Gastrocnemius medialis (tissue), 4 donors: ENCODE results near the gene REXO5. TPM values are rescaled to one million over a fixed set of nuclear protein-coding genes. Genes with fewer than 3 reads are reported as not detected.
A peak's percentile ranks its signal among the peaks of the same experiment; 100 is the strongest.

Source experiments
- ATAC-seq, 2 donors: fragments of 150-250 bp; one replicate each; pipeline ENCODE4 v1.9.1; 2016
- DNase-seq, 2 donors: peaks; one replicate each; pipeline ENCODE4 v3.0.0-alpha.2; 2019
- H3K27ac ChIP-seq, 4 donors: fragments of 200-600 bp; sonication (generic); 1 replicate in 1 of 4; 2 replicates in 3 of 4; pipeline ENCODE4 v1.5.1; 2016 to 2018; ENCODE audit warnings: mild to moderate bottlenecking in 2 of 4, moderate library complexity in 1 of 4
- H3K27me3 ChIP-seq, 3 donors: fragments of 200-600 bp; sonication (generic) in 2 of 3; 1 replicate in 1 of 3; 2 replicates in 2 of 3; pipeline versions ENCODE4 v1.5.1 to v1.6.0; 2016 to 2019; ENCODE audit warnings: mild to moderate bottlenecking in 1 of 3, moderate library complexity in 1 of 3
- H3K36me3 ChIP-seq, 2 donors: fragments of 200-600 bp; sonication (generic) in 1 of 2; one replicate each; pipeline ENCODE4 v1.5.1; 2017 to 2018
- H3K4me1 ChIP-seq, 2 donors: fragments of 200-600 bp; sonication (generic) in 1 of 2; one replicate each; pipeline ENCODE4 v1.5.1; 2016 to 2017; ENCODE audit warnings: mild to moderate bottlenecking in 2 of 2
- H3K4me3 ChIP-seq, 4 donors: fragments of 200-600 bp; sonication (generic) in 3 of 4; 1 replicate in 1 of 4; 2 replicates in 3 of 4; pipeline ENCODE4 v1.5.1; 2016 to 2019; ENCODE audit warnings: mild to moderate bottlenecking in 2 of 4
- H3K9me3 ChIP-seq, 3 donors: fragments of 200-600 bp; sonication (generic) in 2 of 3; 1 replicate in 1 of 3; 2 replicates in 2 of 3; pipeline ENCODE4 v1.5.1; 2016 to 2019
- CTCF ChIP-seq, 5 experiments: fragments of 450-650 bp in 3 of 5; fragments of 200-600 bp in 2 of 5; sonication (generic) in 2 of 5; IDR thresholded peaks in 4 of 5; conservative IDR thresholded peaks in 1 of 5; 1 replicate in 4 of 5; 2 replicates in 1 of 5; pipeline ENCODE4 v1.5.1; 2016 to 2019; ENCODE audit warnings: antibody characterized with exemption in 5 of 5, mild to moderate bottlenecking in 3 of 5, moderate library complexity in 3 of 5
- POLR2A ChIP-seq, 2 donors: fragments of 450-650 bp; IDR thresholded peaks; one replicate each; pipeline ENCODE4 v1.6.1; 2017; ENCODE audit warnings: antibody characterized with exemption in 2 of 2, mild to moderate bottlenecking in 2 of 2, moderate library complexity in 2 of 2
- in situ Hi-C, 4 donors: fragments of 200-750 bp; cut with MboI; loops; one replicate each; pipeline versions ENCODE4 v1.15.0 to v1.8.0; 2017; ENCODE audit warnings: low sequenced_read_pairs in 4 of 4
- intact Hi-C: fragments of 100-400 bp; cut with DNase I; formaldehyde crosslinking; loops from one replicate; pipeline ENCODE4 v1.15.1; 2023; ENCODE audit warnings: low total_unique reads
- total RNA-seq, 4 donors: library from RNA; depleted of rRNA; stranded (reverse); fragments of >200 nt; gene quantifications; one replicate each; pipeline versions ENCODE4 v1.1.0 to v1.2.3, GENCODE V29; 2016

REXO5 gene
- 1 to 10 TPM in 2 of 4 donors, under 1 TPM in 2; 0.52 to 3.1 (median 1.6) TPM for total RNA-seq

GRCh38 chr16:20806168-20807050 lies at the start of gene REXO5, which contains the start of gene ERI2:
Gene REXO5 (plus strand): TSS chr16:20806527. CDS start chr16:20806954, 427 bp downstream.
Gene ERI2 (minus strand): TSS chr16:20806472. CDS start chr16:20806430, 42 bp downstream.
- H3K36me3 ChIP-seq, result no peaks in the 10 kb centered on the region
- peak within 1 kb of the TSS; percentile 78 to 94 (median 86) for H3K4me3 ChIP-seq
- TF ChIP-seq CTCF (IDR thresholded peaks at IDR 0.05 in 4 of 5, conservative IDR thresholded peaks at IDR 0.05 in 1 of 5) (peak in 3 of 5 experiments; percentile 12 to 51 (median 41)), POLR2A (IDR thresholded peaks at IDR 0.05) (peak; percentile 44 to 45)
- H3K4me1 ChIP-seq, result peaks cover 9 to 17% of the 10 kb centered on the region in 2 donors
- peak; percentile 95 to 97 for ATAC-seq
- H3K27ac ChIP-seq, result peak within 1 kb of the TSS; percentile 87 to 92 (median 88)
- peak; percentile 84 to 87 for DNase-seq
- in situ Hi-C loops (no loop called here), intact Hi-C loops (loop anchor here (1.0 to 2.0 kb wide), 2 partner anchors 65 to 94 kb away; partner anchors contain the start of genes DCUN1D3, LYRM1 and THUMPD1)
- H3K27me3 ChIP-seq, result no peaks in the 10 kb centered on the region
- no peaks in the 10 kb centered on the region for H3K9me3 ChIP-seq

GRCh38 chr16:20760346-20760745 lies 46.0 kb upstream of the REXO5 start:
- in situ Hi-C loops, result no loop called here

GRCh38 chr16:20761175-20761574 lies 45.2 kb upstream of the REXO5 start:
- no peaks in the 10 kb centered on the region for H3K9me3 ChIP-seq
- DNase-seq (no peak), ATAC-seq (no peak)
- no peak for TF ChIP-seq POLR2A (IDR thresholded peaks at IDR 0.05)
- no peak for TF ChIP-seq CTCF (IDR thresholded peaks at IDR 0.05 in 4 of 5, conservative IDR thresholded peaks at IDR 0.05 in 1 of 5)
- in situ Hi-C loops, result no loop called here
- H3K27me3 ChIP-seq, result no peaks in the 10 kb centered on the region
- intact Hi-C loops, result no loop called here
- H3K4me1 ChIP-seq, result no peaks in the 10 kb centered on the region
- no peaks in the 10 kb centered on the region for H3K36me3 ChIP-seq
- no peak overlapping the region for H3K27ac ChIP-seq
- no peak overlapping the region for H3K4me3 ChIP-seq

More at GRCh38 chr16:20760346-20760745, 46.0 kb upstream of the REXO5 start:
- intact Hi-C loops, result no loop called here
- Histone ChIP-seq H3K4me1 (no peaks in the 10 kb centered on the region), H3K36me3 (no peaks in the 10 kb centered on the region), H3K4me3 (no peak overlapping the region), H3K27ac (no peak overlapping the region), H3K27me3 (no peaks in the 10 kb centered on the region), H3K9me3 (no peaks in the 10 kb centered on the region)
- ATAC-seq (no peak), DNase-seq (no peak)
- no peak for TF ChIP-seq POLR2A (IDR thresholded peaks at IDR 0.05)
- no peak for TF ChIP-seq CTCF (IDR thresholded peaks at IDR 0.05 in 4 of 5, conservative IDR thresholded peaks at IDR 0.05 in 1 of 5)

GRCh38 chr16:20762404-20763123 lies 43.8 kb upstream of the REXO5 start:
- intact Hi-C loops, result no loop called here
- Histone ChIP-seq H3K9me3 (no peaks in the 10 kb centered on the region), H3K4me3 (no peak overlapping the region), H3K36me3 (no peaks in the 10 kb centered on the region), H3K27me3 (no peaks in the 10 kb centered on the region), H3K4me1 (no peaks in the 10 kb centered on the region), H3K27ac (no peak overlapping the region)
- DNase-seq (no peak), ATAC-seq (no peak)
- in situ Hi-C loops, result no loop called here
- TF ChIP-seq CTCF (IDR thresholded peaks at IDR 0.05 in 4 of 5, conservative IDR thresholded peaks at IDR 0.05 in 1 of 5) (no peak), POLR2A (IDR thresholded peaks at IDR 0.05) (no peak)
